HG03565 (cell line): Measurements from ENCODE around the gene ENAH.
A peak's percentile ranks its signal among the peaks of the same experiment; 100 is the strongest.

ENCODE experiments used
- ATAC-seq: cut with Tn5 transposase; IDR thresholded peaks from one replicate; pipeline ENCODE4 v1.9.1; 2021; ENCODE audit warnings: mild to moderate bottlenecking, moderate library complexity; ENCODE audit not compliant: unreplicated experiment

The ENAH gene

DNA sequence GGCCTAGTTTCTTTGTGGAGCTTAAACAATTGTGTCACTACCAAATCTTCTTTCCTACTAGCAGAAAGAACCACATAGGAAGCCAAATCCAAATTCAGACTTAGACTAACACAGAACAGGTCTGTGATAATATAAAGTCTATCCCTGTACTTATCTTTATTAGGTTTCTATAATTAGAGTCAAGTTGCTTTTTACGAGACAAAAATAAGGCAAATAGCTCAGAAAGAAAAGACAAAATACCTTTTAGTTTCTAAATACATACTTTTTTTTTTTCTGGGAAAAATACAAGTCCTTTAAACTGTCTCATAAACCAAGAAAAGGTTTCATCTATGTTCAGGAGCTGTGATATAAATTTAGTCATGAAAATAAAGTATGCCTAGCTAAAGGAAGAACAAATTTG, 146.2 kb downstream of the ENAH start:
- ATAC-seq = no peak

DNA sequence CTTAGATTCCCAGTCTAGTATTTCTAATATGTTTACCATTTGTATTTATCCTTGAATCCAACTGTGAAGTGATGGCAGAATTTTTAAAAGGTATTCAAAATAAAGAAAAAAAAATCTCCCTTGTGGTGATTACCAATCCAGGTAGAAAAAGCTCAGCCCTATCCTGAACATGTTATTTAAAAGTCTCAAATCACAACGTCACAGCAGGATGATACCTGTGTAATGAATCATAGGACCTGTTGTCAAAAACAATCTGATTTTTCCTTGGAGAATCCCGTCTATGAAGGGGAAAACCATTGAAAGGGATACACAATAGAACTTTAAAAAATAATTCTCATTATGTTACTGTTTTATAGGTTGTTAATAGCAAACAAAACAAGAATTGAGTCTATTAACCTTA, 148.1 kb downstream of the ENAH start:
- ATAC-seq = no peak

DNA sequence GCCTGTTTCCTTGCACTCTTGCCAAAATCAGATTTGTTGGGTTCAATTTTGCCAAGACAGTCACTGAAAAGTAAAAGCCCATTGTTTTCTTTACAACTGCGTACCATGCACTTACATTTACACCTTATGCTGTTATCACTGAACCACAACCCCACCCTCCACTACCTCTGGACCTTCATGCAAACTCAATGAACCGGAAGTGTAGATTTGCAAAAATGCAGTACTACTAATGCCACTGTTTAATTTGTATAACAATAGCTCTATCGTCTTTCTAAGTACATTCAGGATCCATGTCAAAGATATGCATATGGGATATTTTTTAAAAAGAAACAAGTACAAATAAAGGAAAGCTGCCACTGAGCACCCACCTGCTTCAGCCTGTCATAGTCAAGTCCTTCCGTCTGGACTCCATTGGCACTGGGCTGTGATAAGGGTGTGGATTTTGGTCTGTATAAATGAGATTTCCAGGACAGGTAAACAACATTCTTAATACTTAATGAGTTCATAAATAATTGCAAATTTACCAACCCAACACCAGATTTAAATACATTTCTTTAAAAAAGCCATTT, 152.2 kb downstream of the ENAH start:
- no peak for ATAC-seq

DNA sequence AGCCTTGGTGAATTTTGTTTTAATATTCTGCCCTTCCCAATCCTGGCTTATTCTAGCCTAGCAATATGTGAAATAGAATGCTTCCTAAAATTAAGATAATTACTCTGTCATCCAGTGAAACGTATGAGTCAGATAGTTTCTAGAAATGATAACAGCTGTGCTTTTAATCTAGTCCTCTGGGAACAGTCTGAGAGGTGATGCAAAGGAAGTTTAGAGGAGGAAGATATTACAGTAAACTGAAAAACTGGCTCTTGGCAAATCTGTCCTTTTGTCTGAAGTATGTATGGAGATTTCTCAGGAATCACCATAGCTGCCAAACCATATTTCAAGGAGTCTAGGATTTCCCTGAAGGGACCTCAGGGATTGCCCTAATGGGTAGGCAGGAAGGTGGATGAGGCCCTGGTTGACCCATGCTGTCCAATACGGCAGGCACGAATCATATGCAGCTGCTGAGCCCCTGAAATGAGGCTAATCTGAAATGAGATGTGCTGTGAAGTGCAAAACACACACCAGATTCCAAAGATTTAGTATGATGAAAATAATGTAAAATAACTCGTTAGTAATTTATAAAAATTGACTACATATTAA, 154.3 kb downstream of the ENAH start:
- ATAC-seq = no peak

DNA sequence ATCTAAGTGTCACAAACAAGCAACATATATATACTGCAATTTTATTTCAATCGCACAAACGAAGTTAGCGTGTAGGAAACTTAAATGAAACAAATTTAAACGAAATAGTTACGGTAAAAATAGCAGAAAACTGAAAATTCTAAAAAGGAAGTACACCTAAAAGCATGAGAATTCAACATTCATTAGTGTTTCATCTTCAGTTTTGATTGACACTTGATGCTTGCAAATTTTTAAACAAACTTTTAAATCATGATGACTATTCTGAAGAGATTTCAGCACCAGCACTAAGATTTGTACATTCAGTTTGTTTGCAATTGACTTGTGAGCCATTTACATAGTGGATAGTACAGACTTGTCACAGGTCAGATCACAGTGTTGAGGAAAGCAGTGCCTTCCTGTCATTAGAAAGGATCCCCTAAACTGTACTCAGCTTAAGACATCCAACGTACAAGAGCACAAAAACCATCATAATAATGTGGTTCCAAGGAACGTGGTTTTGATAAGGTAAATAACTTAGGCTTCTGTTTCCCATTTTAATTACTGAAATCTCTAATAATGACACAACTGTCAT, 158.0 kb downstream of the ENAH start:
- ATAC-seq = no peak

DNA sequence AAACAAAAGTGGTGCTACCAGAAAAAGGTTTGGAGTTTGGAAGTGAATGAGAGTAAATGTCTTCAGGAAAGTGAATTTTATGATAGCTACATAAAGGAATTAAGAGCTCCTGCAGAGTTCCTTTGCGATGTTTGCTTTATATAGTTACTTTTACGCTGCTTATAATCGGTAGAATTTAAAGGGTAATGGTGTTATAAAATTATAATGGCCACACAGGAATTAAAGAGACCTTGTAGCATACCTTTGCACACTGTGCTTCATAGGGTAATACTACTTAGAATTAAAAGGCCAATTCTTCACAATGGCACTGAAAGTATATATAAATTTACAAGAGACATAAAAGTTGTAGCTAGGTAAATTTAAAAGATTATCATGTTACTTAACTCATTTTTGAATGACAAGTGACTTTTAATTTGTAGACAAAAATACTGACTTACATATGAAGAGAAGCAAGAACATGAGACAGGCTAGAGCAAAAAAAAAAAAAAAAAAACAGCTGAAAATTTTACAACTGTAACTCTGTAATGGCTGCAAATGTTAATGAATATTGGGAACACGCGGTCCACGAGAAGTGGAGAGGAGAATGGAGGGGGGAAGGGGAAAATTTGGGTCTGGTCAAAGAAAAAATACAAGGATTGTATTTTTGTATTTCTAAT, 159.2 kb downstream of the ENAH start:
- ATAC-seq = no peak

DNA sequence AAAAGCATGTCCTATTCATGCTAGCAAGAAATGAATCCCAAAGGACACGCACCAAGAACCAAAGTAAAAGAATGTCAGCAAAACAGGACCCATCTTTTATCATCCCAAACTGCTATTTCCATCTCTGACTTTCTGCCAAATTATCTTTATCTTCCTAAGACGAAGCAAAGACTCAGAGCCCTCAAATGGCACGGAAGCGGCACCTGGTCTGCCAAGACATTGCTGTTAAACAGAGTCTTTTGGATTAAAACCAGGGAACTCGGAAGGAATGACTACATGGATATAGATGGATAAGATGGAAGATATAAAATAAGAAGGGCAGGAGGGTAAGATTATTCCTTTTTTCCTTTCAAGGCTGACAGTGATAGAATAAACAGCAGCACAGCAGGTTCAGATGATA, 164.2 kb downstream of the ENAH start:
- no peak for ATAC-seq

DNA sequence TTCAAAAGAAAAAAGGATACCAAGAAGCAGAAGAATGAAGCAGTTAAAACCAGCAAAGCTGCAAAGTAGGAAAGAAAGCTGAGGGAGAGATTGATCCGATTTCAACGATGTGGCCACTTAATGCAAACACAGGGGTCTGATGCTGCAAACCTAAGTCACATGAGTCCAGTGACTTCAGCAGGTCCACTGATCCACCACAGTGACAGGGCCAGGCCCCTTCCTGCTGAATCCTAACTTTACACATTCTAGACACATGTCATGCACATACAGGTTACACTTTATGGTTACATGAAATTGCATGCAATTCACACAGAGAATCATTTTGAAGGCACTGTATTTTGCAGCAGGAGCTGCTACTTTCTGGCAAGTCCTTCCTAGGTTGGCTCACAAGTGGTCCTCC, 166.1 kb downstream of the ENAH start:
- no peak for ATAC-seq

DNA sequence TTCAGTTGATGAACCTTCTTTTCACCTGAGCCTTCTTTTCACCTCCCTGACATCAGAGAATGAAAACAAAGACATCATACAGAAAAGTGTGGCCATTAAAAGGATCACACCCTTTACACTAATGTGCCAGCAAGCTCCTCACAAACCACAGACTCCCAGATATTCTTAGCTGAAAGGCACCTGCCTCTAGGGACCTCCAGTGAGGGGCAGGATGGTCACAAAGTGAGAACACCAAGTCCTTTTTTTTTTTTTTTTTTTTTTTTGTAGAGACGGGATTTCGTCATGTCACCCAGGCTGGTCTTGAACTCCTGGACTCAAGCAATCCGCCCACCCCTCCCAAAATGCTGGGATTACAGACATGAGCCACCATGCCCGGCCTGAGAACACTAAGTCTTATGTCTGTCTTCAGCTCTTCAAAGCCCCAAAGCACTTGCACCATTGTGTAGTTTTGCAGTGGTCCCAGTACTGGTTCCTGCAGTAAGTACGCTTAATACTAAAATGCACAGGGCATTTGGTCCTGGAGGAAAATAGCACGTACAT, 166.9 kb downstream of the ENAH start:
- no peak for ATAC-seq

DNA sequence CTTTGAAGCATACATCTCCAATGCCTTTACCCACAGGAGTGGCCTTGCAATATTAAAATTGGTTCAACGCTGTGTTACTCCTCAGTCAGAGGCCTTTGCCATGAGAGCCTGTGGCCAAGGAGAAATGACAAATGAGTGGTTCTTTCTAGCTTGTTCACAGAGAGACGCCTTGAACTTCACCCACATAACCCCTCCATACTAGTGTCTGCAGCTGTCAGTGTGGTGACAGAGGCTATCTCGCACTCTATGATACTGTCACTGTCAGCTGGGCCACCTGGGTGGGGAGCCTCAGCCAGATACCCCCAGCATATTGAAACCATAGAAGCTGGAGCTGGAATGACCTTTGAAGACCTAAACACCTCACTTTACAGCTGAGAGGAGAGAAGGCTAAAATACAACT, 167.7 kb downstream of the ENAH start:
- no peak for ATAC-seq

DNA sequence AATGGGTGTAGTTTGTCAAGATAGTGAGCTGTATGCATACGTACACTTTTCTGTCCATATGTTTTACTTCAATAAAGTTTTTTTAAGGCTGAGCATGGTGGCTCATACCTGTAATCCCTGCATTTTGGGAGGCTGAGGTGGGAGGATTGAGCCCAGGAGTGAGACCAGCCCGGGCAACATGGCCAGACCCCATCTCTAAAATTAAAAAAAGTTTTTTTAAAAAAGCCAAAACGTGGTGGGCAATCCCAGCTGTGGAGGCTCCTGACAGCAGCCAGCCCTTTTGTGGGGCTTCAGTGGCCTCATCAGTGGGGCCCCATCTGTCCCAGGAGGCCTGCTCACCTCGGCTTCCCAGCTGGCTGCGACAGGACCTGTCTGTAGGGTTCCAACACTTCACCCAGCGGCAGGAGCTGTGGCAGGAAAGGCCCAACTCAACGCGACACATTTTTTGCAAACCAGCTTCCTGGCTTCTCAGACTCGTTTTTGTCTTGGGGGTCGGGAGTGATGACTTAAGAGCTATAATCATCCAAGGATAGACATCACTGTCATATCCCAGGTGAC, 168.2 kb downstream of the ENAH start:
- no peak for ATAC-seq

DNA sequence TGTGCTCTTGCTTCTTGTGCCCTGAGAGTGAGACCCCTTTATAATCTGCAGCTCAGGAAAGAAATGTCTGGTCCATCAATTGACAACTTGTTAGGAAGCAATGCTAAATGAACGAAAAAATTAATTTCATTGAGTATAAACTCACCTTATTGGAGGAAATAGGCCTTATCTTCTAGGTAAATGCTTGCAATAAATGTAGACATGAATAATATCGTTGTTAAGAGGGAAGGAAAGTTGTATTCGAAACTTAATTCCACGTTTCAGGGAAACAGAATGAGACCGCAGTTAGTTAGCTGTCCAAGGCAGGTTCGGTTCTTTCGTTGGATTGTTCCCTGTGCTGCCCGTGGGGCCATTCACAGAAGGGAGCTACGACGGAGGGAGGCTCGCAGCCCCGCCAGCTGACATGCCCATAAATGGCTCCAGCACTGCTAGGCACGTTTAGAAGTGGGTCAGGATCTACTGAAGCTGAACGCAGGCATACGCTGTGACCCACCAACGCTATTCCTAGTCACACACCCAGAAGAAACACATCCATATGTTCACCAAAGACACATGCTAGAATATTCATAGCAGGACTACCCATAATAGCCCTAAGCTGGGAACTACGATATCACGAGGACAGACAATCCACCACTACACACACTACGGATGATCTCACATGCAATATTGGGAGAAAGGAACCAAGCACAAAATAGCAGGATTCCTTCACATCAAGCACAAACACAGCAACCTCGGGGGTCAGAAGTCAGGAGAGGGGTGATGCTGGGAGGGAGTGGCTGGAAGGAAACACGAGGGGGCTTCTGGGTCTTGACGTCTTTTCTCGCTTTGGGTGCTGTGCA, 168.9 kb downstream of the ENAH start:
- no peak for ATAC-seq

DNA sequence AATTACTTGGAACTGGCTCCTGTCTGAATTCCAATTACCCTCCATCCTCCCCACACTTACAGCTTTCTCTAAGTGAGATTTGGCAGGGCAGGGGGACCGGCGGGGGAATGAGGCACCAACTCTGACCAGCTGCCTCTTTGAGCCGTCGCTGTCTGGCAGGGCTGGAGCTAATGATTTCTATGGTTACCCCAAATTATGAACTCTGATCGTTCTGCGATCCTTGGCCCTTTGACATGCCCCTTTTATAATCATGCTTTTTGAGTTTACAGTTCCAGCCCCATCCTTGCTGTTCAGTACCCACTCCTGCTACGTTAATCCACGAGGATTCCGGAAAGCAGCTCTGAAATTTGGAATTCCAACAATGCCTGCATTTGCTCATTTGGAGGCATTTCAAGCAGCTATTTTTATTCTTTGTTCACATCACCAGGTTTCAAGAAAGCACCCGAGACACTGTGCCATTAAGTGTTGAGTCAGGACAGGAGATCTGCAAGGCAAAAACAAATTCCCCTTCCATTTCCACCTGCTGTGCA, 170.4 kb downstream of the ENAH start:
- no peak for ATAC-seq

DNA sequence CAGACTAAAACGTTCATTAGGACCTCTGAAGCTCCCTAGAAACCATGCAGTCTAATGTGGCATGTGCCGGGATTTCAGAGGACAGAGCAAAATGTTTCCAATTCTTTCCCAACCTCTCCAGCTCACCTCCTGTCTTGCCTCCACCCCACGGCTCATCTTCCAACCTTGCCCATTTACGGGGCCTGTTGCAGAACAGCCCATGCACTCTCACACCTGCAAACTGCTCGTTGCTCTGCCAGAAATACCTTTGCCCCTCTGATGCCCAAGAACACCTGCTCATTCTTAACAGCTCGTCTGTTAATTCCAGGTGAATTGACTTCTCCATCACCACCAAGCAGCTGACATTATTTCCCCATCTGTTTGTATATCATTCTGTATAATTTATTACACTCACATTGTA, 171.2 kb downstream of the ENAH start:
- ATAC-seq = no peak

DNA sequence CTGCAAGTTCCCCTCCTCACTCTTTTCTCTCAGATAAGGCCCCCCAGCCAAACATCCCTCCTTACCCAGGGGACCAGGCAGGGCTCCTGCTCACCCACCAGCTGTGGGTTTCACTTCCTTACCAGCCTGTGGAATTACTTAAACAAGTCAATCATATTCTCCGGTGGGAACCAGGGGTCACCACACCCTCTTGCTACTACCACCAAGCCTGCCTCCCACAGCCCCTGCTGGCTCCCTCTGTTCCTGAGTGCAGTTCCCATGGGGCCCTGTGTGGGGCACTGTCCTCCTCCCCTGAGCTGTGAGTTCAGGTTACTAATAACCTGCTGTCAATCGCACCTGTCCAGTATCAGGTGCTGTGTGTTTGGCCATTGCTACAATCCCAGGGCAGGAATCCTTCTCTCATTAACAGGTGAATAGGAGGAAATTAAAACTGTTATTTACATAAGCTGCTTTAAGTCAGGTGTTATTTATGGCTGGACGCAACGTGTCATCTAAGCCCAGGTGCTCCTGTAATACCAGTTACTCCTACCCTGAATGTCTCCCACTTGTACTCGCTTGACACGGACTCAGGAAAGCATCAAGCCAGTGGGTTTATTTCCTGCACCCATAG, 172.0 kb downstream of the ENAH start:
- peak; percentile 74 for ATAC-seq

DNA sequence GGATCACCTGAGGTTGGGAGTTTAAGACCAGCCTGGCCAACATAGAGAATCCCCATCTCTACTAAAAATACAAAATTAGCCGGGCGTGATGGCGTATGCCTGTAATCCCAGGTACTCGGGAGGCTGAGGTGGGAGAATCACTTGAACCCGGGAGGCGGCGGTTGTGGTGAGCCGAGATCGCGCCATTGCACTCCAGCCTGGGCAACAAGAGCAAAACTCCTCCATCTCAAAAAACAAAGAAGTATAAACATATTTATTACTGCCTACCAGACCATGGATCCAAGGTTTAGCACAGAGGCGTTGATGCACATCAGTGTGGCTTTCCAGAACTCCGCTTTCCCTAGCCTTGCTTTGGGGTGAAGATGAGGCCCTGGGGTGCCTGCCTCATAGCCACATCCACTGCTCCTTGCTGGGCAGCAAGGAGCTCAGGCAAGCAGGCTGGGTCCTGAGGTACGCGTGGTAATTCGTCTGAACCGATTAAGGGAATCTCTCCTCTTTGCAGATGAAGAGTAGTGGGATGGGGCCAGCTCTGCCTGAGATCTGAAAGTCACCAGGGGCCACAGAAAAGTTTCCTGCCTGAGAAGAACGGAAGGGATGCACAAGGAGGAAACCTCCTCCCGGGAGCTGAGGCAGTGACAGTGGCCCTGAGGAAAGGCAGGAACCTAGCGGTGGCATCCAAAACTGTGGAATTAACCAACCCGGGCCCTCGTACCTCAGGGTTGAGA, 172.8 kb downstream of the ENAH start:
- ATAC-seq = no peak

DNA sequence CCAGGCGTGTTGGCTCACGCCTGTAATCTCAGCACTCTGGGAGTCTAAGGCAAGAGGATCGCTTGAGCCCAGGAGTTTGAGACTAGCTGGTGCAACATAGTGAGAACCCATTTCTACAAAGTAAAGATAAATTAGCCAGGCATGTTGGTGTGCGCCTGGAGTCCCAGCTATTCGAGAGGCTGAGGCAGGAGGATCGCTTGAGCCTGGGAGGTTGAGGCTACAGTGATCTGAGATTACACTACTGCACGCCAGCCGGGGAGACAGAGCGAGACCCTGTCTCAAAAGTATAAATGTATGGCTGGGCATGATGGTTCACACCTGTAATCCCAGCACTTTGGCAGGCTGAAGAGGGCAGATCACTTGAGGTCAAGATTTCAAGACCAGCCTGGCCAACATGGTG, 173.6 kb downstream of the ENAH start:
- ATAC-seq = no peak

DNA sequence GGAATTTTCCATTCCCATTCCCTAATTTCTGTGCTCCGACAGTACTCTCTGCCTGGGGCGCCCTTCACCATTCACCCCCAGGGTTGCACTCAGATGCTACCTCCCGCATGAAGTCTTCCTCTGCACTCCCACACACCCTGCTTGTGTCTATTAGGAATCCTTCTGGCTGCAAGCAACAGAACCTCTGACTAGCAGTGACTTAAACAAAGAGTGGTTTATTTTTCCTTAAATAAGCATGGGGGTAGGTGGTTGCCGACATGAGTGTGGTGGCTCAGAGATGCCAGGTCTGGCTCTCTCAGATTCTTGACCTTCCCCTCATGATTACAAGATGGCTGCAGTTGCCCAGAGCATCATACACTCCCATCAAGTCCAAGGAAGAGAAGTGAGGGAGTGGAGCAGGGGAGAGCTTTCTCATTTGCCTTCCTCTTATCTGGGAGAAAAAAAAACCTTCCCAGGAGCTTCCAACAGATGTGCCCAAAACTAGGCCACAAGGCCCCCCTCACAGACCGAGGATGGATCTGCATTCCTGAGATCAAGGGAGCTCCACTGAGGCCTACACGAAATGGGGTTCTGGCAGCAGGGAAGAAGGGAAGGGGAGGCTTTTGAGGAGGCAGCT, 175.5 kb downstream of the ENAH start:
- no peak for ATAC-seq

DNA sequence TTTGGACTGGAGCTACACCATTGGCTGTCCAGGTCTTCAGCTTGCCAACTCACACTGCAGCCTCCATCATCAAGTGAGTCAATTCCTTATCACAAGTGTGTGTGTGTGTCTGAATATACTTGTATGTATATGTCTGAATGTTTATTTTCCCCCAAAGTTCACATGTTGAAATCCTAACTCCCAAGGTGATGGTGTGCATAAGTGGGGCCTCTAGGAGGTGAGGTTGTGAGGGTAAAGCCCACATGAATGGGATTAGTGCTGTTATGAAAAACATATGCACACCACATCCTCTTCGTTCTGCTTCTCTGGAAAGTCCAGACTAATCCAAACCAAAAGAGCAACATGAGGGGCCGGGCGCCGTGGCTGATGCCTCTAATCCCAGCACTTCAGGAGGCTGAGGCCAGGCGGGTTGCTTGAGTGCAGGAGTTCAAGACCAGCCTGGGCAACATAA, 176.4 kb downstream of the ENAH start:
- no peak for ATAC-seq
